Esophagus muscularis mucosa (tissue), 3 donors: ENCODE results near the gene QARS1.

Experiments
- CTCF ChIP-seq, 3 experiments: fragments of 200-600 bp in 2 of 3; fragments of 450-650 bp in 1 of 3; sonication (generic) in 2 of 3; IDR thresholded peaks; one replicate each; pipeline ENCODE4 v1.5.1; 2017 to 2019; ENCODE audit warnings: antibody characterized with exemption in 3 of 3, mild to moderate bottlenecking in 2 of 3, moderate library complexity in 1 of 3
- POLR2A ChIP-seq: fragments of 450-650 bp; IDR thresholded peaks from one replicate; pipeline ENCODE4 v1.6.1; 2017; ENCODE audit warnings: antibody characterized with exemption, moderate library complexity, mild to moderate bottlenecking, low read depth
- POLR2AphosphoS5 ChIP-seq, 2 donors: sonication (generic); formaldehyde crosslinking; IDR thresholded peaks; one replicate each; pipeline ENCODE4 v1.6.1; 2017; ENCODE audit warnings: antibody characterized with exemption in 2 of 2

- TF ChIP-seq CTCF (IDR thresholded peaks at IDR 0.05) (peak in 2 of 3 experiments; percentile 1 to 13), POLR2AphosphoS5 (IDR thresholded peaks at IDR 0.05) (peak; percentile 35 to 78), POLR2A (peak; percentile 33)
These were observed 28.8 kb upstream of the QARS1 start for GRCh38 chr3:49133226-49133951.
